Activated T-helper 1 cell treated with Interleukin-2 at 50 U/mL for 16 hours (primary cell): ENCODE measurements around the gene SPDYE6.
"Not testable (repeated sequence)": the region's sequence is repeated elsewhere in the genome, so short reads cannot be mapped to it uniquely, and the experiment has no call there.

Experiments
- DNase-seq: peaks from one replicate; pipeline ENCODE4 v3.0.0-alpha.2; 2020; ENCODE audit warnings: low read depth

The SPDYE6 gene, protein sequence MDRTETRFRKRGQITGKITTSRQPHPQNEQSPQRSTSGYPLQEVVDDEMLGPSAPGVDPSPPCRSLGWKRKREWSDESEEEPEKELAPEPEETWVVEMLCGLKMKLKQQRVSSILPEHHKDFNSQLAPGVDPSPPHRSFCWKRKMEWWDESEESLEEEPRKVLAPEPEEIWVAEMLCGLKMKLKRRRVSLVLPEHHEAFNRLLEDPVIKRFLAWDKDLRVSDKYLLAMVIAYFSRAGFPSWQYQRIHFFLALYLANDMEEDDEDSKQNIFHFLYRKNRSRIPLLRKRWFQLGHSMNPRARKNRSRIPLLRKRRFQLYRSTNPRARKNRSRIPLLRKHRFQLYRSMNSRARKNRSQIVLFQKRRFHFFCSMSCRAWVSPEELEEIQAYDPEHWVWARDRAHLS

DNA sequence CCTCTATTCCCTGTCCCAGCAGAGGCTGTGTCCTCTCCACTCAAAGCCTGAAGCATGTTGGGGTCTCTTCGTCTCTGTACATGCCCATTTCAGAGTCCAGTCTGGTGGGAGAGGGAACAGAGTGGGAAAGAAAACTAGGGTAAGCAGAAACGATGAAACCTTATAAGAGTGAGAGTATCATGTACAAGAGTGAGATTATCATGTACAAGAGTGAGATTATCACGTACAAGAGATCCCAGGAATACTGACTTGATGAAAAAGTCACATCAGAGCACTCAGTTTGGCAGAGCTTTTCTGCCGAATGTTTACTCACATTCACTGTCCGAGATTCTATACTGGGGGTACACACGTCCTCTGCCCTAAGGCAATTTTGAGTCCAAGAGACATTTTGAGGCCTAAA, at the start of gene SPDYE6:
Gene SPDYE6, minus strand, starts transcription at position 101 of the 400 bp plus-strand sequence. CDS start 421 bp downstream, outside the sequence.
- not testable (repeated sequence) for DNase-seq

- DNase-seq = not testable (repeated sequence)
Observed at GRCh38 chr7:102404862-102405188, 48.6 kb upstream of the SPDYE6 start.

- DNase-seq = no peak
Observed at GRCh38 chr7:102404005-102404861, 48.0 kb upstream of the SPDYE6 start.

- no peak for DNase-seq
Observed at GRCh38 chr7:102403563-102403962, 47.3 kb upstream of the SPDYE6 start.

DNA sequence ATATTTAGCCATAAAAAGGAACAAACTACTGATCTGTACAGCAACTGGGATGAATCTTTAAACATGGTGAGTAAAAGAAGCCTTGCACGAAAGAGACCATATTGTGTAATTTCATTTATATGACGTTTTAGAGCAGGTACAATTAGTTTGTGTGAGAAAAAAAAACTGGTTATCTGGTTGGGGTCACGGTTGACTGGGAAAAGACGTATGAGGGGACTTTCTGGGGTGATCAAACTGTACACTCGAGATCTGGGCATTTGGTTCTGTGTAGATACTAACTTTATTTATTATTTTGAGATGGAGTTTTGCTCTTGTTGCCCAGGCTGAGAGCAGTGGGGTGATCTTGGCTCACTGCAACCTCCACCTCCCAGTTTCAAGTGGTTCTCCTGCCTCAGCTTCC, 44.1 kb upstream of the SPDYE6 start:
- no peak for DNase-seq

GRCh38 chr7:102398543-102398942, 42.3 kb upstream of the SPDYE6 start:
- DNase-seq = no peak

GRCh38 chr7:102396710-102397019, 40.4 kb upstream of the SPDYE6 start:
- DNase-seq = no peak

GRCh38 chr7:102395873-102396709, 39.8 kb upstream of the SPDYE6 start, which contains the start of gene PRKRIP1:
Gene PRKRIP1 (plus strand): TSS chr7:102396363. CDS start chr7:102396412, 49 bp downstream.
- DNase-seq = peak; percentile 73

- no peak for DNase-seq
Observed at GRCh38 chr7:102395592-102395872, 39.3 kb upstream of the SPDYE6 start.

DNA sequence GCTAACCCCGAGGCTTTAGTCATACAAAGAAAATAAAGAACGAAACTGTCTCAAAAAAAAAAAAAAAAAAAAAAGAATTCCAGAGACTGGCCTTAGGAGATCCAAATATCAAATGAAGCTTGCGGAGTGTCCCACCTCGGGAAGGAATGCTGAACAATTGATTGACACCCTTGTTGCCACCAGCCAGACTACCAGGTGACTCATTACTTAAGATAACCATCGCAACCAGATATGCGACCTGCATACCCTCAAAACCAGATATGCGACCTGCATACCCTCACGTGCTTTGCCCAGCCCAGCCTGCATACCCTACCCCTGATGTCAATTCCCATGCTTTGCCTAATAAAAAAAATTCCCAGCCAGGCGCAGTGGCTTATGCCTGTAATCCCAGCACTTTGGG, 37.2 kb upstream of the SPDYE6 start:
- DNase-seq = no peak

- DNase-seq = no peak
Observed at GRCh38 chr7:102392330-102392729, 36.1 kb upstream of the SPDYE6 start.

- peak; percentile 46 for DNase-seq
Observed at GRCh38 chr7:102390697-102391484, 34.6 kb upstream of the SPDYE6 start.

GRCh38 chr7:102389810-102390209, 33.6 kb upstream of the SPDYE6 start:
- no peak for DNase-seq

DNA sequence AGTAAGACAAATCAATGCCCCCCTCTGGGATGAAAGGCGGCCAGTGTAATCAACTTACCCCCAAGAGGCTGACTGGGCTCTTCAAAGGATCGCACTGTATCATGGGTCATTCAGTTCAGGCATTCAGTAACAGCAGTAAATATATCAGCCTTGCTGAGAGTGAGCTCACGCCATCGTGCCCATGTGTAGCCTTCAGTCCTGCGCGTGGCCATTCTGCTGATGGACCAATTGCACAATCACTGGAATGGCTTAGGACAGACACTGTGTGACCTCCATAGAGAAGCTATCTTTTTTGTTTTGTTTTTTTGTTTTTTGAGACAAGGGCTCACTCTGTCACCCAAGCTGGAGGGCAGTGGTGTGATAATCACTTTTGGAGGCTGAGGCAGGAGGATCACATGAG, 30.8 kb upstream of the SPDYE6 start:
- DNase-seq = no peak

GRCh38 chr7:102381696-102382425, 25.6 kb upstream of the SPDYE6 start:
- not testable (repeated sequence) for DNase-seq

GRCh38 chr7:102380837-102381236, 24.6 kb upstream of the SPDYE6 start:
- not testable (repeated sequence) for DNase-seq

DNA sequence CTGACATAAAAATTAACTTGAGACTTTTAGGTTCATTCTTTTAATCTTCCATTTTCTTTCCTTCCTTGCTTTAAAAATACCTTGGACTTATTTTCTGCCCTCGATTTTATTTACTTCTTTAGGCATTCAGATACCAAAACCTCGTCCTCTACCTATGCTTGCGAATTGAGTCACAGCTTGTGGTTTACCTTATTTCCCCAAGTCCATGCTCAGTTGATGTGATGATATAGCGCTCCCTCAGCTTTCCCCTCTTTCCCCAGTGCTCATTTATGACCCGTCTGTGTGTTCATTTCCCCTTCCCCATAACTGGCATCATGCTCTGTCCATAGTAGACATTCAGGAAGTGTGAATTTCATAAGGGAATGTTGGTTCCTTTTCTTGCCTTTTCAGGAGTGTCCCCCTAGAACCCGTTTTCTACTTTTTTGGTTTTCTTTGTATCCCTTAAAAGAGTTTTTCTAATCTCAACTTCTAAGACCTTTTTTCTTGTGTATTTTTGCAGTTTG, 20.8 kb upstream of the SPDYE6 start:
- DNase-seq = no peak

GRCh38 chr7:102372796-102373195, 16.6 kb upstream of the SPDYE6 start:
- not testable (repeated sequence) for DNase-seq

- DNase-seq = not testable (repeated sequence)
Observed at GRCh38 chr7:102370038-102370437, 13.8 kb upstream of the SPDYE6 start.

DNA sequence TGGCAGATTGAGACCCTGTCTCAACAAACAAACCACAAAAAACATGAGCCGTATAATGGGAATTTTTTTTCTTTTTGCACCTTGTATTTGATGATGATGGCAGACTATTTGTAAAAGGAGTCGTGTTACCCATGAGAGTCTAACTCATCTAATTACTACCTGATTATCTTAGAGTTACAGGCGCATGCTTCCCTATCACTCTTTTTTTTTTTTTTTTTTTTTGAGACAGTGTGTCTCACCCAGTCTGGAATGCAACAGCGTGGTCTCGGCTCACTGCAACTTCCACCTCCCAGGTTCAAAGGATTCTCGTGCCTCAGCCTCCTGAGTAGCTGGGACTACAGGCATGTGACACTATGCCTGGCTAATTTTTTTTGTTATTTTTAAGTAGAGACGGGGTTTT, 9.1 kb upstream of the SPDYE6 start:
- DNase-seq = not testable (repeated sequence)

- DNase-seq = not testable (repeated sequence)
Observed at GRCh38 chr7:102364394-102364886, 8.2 kb upstream of the SPDYE6 start.
